IPS-15b (cell line): ENCODE data around the gene METTL22.

ENCODE experiments used
- H3K27me3 ChIP-seq: one replicate; pipeline ENCODE4 v1.6.1; 2013; ENCODE audit warnings: low read length; ENCODE audit not compliant: control insufficient read depth, insufficient read depth
- H3K36me3 ChIP-seq: one replicate; pipeline ENCODE4 v1.6.1; 2013; ENCODE audit warnings: low read length; ENCODE audit not compliant: control insufficient read depth, insufficient read depth
- H3K4me1 ChIP-seq: one replicate; pipeline ENCODE4 v1.6.1; 2013; ENCODE audit warnings: mild to moderate bottlenecking, low read length; ENCODE audit not compliant: control insufficient read depth, insufficient read depth
- H3K4me3 ChIP-seq: one replicate; pipeline ENCODE4 v1.5.1; 2013; ENCODE audit warnings: low read depth, low read length
- H3K9ac ChIP-seq: one replicate; pipeline ENCODE4 v1.6.1; 2013; ENCODE audit warnings: low read depth, mild to moderate bottlenecking, low read length
- H3K9me3 ChIP-seq: one replicate; pipeline ENCODE4 v1.6.1; 2013; ENCODE audit warnings: mild to moderate bottlenecking, low read length; ENCODE audit not compliant: control insufficient read depth, insufficient read depth

Gene METTL22

GRCh38 chr16:8689686-8690085 lies 68.2 kb downstream of the METTL22 start:
- Histone ChIP-seq H3K9me3 (peaks cover 3% of the 10 kb centered on the region), H3K4me1 (peaks cover 9% of the 10 kb centered on the region), H3K36me3 (no peaks in the 10 kb centered on the region), H3K9ac (no peak overlapping the region), H3K4me3 (no peak overlapping the region), H3K27me3 (no peaks in the 10 kb centered on the region)

- no peak overlapping the region for H3K9ac ChIP-seq
- no peaks in the 10 kb centered on the region for H3K36me3 ChIP-seq
- peaks cover 3% of the 10 kb centered on the region for H3K4me1 ChIP-seq
- H3K27me3 ChIP-seq: no peaks in the 10 kb centered on the region
- H3K4me3 ChIP-seq: no peak overlapping the region
- H3K9me3 ChIP-seq: peaks cover 3% of the 10 kb centered on the region
Observed at GRCh38 chr16:8691728-8692127, 70.2 kb downstream of the METTL22 start.

- no peaks in the 10 kb centered on the region for H3K9me3 ChIP-seq
Observed at GRCh38 chr16:8694795-8695728, 73.6 kb downstream of the METTL22 start.

GRCh38 chr16:8696880-8697279 lies 75.4 kb downstream of the METTL22 start:
- Histone ChIP-seq H3K9me3 (no peaks in the 10 kb centered on the region), H3K4me1 (peaks cover 3% of the 10 kb centered on the region), H3K9ac (no peak overlapping the region), H3K27me3 (no peaks in the 10 kb centered on the region), H3K4me3 (no peak overlapping the region), H3K36me3 (no peaks in the 10 kb centered on the region)

More at GRCh38 chr16:8694795-8695728, 73.6 kb downstream of the METTL22 start:
- no peaks in the 10 kb centered on the region for H3K36me3 ChIP-seq
- H3K4me1 ChIP-seq: peaks cover 3% of the 10 kb centered on the region
- no peak overlapping the region for H3K9ac ChIP-seq
- H3K4me3 ChIP-seq: no peak overlapping the region
- H3K27me3 ChIP-seq: no peaks in the 10 kb centered on the region

GRCh38 chr16:8697965-8698364 lies 76.5 kb downstream of the METTL22 start:
- no peaks in the 10 kb centered on the region for H3K9me3 ChIP-seq
- no peak overlapping the region for H3K9ac ChIP-seq
- H3K36me3 ChIP-seq: no peaks in the 10 kb centered on the region
- no peaks in the 10 kb centered on the region for H3K4me1 ChIP-seq
- no peak overlapping the region for H3K4me3 ChIP-seq
- H3K27me3 ChIP-seq: no peaks in the 10 kb centered on the region
